ENCODE results near the gene NT5DC2.

The NT5DC2 gene

DNA sequence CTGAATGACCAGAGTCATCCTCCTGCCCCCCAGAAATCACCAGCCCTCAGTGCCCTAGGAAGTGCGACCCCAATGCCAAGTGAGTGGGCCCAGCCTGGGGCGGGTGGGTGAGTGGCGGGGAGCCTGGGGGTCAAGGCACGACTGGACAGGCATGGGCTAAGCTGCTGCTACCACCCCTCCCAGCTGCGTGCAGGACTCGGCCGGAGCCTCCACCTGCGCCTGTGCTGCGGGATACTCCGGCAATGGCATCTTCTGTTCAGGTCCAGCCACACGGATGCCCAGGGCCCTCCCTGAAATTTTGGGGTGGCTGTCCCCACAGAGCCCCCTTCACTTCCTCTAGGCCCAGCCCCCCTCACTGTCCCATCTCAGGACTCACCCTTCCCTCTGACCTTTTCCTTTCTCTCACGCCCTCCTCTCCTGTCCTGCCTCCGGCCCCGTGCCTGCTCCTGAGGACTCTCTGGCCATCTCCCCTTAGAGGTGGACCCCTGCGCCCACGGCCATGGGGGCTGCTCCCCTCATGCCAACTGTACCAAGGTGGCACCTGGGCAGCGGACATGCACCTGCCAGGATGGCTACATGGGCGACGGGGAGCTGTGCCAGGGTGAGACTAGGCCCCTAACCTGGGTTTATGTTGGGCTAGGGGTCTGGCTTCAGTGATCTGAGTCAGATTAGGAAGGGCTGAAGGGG, 17.0 kb downstream of the NT5DC2 start:
- DNase-seq: no peak
- in situ Hi-C loops (cut with MboI; ENCODE audit: low pct_unique_long_range_greater_than_20kb, low sequenced_read_pairs): no loop called here

DNA sequence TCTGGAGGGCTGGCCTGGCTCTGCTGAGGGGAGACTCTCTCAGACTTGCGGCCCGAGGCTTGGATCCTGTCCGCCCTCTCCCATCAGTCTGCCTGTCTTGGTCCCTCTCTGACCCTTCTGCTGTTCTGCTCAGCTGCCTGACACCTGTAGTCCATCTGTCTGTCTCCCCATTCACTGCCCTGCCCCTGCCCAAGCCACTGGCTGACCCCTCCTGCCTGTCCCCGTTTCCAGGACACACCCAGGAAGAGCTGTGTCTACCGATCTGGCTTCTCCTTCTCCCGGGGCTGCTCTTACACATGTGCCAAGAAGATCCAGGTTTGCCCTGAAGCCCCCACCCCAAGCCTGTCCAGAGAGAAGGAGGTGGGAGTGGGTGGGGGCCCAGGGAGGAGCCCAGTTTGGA, 18.5 kb downstream of the NT5DC2 start:
- DNase-seq: no peak
- in situ Hi-C loops (cut with MboI; ENCODE audit: low pct_unique_long_range_greater_than_20kb, low sequenced_read_pairs): no loop called here

DNA sequence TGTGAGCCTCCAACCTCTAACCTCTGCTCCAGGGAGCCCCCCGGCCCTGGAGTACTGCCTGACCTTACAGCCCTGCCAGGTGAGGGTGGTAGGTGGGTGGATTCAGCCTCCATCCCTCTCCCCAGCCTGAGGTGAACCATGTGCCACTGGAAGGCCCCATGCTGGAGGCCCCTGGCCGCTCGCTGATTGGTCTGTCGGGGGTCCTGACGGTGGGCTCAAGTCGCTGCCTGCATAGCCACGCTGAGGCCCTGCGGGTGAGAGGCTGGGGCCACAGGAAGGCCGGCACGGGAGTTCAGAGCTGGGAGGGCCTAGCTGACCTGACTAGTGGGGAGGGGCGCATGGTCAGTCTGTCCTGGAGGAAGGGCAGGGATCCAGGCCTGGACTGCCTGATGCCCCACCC, 19.1 kb downstream of the NT5DC2 start:
- no peak for DNase-seq
- in situ Hi-C loops (cut with MboI; ENCODE audit: low pct_unique_long_range_greater_than_20kb, low sequenced_read_pairs): no loop called here

DNA sequence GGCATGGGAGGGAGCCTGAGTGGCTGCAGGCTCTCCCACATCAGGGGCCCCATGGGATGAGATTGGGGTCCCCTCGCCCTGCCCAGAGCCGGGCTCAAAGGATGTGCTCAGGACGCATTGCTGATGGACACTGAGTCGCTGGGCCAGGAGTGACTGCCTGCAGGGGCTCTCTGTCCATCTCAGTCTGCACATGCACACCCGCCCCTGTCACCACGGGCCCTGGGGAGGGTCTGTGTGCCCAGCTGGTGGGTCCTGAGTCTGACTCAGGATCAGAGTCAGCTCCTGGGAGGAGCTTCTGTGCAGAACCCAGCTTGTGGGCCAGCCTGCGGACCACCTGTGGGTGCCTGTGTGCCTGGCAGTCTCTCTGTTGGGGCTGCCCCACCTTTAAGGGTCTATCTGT, 20.4 kb downstream of the NT5DC2 start:
- in situ Hi-C loops (cut with MboI; ENCODE audit: low pct_unique_long_range_greater_than_20kb, low sequenced_read_pairs): no loop called here
- DNase-seq: no peak

DNA sequence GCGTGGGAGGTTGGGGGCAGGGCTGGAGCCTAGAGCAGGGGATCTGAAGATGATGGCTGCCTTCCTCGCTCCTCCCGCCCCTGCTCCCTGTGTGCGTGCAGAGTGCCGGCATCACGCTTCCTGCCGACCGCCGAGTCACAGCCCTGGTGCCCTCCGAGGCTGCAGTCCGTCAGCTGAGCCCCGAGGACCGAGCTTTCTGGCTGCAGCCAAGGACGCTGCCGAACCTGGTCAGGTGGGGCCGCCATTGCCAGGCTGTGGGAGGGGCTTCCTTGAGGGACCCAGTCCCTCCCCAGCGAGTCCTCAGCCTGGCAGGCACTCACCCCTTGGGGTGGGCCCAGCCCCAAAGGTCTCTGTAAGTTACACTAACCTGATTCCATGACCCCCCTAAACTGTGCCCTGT, 20.9 kb downstream of the NT5DC2 start:
- no peak for DNase-seq
- in situ Hi-C loops (cut with MboI; ENCODE audit: low pct_unique_long_range_greater_than_20kb, low sequenced_read_pairs): no loop called here

DNA sequence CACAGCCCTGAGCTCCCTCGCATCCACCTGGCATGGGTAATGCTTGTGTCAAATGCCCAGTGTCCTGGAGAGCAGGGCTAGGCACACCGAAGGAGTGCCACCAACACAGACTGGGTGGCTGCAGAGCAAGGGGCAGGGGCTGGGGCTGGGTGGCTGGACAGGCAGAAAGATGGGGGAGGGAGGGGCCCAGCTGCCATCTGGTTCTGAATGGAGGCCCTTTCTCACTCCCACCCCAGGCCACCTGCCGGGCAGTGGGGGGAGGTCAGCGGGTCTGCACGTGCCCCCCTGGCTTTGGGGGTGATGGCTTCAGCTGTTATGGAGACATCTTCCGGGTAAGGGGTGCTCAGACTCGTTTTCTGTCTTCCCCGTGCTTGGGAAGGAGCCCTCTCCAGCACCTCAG, 21.6 kb downstream of the NT5DC2 start:
- DNase-seq: no peak
- in situ Hi-C loops (cut with MboI; ENCODE audit: low pct_unique_long_range_greater_than_20kb, low sequenced_read_pairs): no loop called here

DNA sequence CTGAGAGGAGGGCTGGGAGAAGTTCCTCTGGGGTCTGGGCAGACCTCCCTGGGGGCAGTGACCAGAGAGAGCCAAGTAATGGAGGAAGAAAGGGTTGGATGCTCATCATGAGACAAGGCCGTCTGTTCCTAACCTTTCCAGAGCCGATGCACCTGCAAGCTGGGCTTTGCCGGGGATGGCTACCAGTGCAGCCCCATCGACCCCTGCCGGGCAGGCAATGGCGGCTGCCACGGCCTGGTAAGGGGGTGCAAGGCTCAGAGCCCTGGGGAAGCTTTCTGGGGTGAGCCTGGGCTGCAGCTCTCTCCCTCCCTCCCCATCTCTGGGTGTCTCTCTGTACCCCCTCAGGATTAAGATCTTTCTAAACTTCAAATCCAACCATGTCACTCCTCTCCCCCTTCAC, 22.1 kb downstream of the NT5DC2 start:
- in situ Hi-C loops (cut with MboI; ENCODE audit: low pct_unique_long_range_greater_than_20kb, low sequenced_read_pairs): no loop called here
- no peak for DNase-seq

DNA sequence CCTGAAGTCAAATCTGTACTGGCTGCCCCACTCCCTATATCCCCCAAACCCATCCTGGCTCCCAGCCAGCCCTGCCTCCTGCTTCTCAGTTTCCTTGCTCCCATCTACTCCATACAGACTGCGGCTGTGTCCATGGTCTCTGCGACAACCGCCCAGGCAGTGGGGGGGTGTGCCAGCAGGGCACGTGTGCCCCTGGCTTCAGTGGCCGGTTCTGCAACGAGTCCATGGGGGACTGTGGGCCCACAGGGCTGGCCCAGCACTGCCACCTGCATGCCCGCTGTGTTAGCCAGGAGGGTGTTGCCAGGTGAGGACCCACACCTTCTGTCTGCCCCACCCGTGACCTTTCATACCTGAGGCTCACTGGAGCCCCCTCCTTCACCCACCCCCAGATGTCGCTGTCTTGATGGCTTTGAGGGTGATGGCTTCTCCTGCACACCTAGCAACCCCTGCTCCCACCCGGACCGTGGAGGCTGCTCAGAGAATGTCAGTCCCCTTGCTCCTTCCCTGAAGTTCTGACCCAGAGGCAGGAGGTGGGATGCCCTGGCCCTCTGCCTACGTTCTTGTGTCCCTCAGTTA, 23.8 kb downstream of the NT5DC2 start:
- in situ Hi-C loops (cut with MboI; ENCODE audit: low pct_unique_long_range_greater_than_20kb, low sequenced_read_pairs): no loop called here
- no peak for DNase-seq

DNA sequence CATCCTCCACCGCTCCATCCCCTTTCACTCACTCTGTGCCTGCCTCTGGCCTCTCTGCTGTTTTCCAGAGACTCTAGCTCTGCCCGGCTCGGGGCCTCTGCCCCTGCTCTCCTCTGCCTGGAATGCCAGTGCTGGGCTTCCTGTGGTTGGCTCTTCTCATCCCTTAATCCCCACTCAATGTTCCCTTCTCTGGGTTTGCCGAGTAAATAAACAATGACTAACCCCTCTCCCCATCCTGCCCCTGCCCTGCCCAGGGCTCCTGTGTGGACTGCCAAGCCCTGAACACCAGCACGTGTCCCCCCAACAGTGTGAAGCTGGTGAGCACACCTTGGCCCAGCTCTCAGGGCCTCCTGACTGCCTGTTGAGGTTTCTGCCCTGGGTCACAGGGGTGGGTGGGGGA, 26.3 kb downstream of the NT5DC2 start:
- in situ Hi-C loops (cut with MboI; ENCODE audit: low pct_unique_long_range_greater_than_20kb, low sequenced_read_pairs): no loop called here
- no peak for DNase-seq

DNA sequence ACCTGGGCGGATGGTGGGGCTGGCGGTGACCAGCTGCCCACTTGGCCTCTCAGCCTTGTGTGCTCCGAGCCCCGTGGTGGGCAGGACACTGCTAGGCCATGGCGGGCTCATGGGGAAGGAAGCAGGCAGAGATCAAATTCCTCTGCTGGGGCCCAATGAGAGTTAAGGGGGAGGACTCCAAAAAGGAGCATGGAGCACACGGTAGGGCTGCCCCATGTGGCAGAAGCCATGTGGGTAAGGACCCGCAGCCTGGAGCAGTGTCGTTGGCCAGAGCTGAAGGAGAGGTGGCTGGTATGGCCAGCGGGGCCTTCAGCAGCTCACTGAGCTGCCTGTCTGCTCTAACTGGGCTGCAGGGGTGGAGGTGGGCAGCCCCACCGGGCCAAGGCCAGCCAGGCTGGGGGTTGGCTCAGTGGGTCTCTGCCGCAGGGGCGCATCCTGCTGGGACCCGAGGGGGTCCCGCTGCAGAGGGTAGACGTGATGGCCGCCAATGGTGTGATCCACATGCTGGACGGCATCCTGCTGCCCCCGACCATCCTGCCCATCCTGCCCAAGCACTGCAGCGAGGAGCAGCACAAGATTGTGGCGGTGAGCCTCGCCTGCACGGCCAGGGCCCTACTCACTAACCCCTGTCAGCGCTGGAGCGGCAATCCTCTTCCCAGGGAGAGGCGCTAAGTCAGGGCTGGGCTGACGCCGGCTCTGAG, 27.2 kb downstream of the NT5DC2 start:
- in situ Hi-C loops (cut with MboI; ENCODE audit: low pct_unique_long_range_greater_than_20kb, low sequenced_read_pairs): no loop called here
- DNase-seq: no peak

DNA sequence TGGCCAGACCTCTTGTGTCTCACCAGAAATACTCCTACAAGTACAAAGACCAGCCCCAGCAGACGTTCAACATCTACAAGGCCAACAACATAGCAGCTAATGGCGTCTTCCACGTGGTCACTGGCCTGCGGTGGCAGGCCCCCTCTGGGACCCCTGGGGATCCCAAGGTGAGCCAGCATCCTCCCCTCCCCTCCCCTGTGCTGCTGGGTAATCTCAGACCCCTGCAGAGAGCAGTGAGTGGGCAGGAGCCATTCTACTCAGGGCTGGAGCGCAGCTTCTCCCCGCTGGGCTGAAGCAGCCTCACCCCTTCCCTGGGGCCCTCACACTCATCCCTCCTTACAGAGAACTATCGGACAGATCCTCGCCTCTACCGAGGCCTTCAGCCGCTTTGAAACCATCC, 28.7 kb downstream of the NT5DC2 start:
- in situ Hi-C loops (cut with MboI; ENCODE audit: low pct_unique_long_range_greater_than_20kb, low sequenced_read_pairs): no loop called here
- DNase-seq: no peak

DNA sequence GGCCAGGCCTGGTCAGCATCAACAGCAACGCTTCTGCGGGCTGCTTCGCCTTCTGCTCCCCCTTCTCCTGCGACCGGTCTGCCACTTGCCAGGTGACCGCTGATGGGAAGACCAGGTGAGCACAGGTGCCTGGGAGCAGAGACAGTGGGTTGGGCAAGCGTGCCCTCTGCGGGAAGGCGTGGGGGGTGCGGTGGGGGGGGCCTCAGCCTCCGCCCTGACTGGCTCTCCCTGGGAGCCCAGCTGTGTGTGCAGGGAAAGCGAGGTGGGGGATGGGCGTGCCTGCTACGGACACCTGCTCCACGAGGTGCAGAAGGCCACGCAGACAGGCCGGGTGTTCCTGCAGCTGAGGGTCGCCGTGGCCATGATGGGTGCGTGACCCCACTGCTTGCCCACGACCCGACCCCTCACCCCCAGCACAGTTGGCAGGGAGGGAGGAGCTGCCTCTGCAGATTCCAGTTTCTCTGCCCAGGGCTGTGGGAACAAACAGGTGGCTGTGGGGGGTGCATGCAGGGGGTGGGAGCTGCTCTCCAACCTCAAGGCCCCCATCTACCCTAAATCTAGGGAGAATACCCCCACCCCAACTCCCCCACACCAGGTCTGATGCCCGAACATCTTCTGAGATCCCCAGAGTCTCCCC, 29.8 kb downstream of the NT5DC2 start:
- no peak for DNase-seq
- in situ Hi-C loops (cut with MboI; ENCODE audit: low pct_unique_long_range_greater_than_20kb, low sequenced_read_pairs): no loop called here

DNA sequence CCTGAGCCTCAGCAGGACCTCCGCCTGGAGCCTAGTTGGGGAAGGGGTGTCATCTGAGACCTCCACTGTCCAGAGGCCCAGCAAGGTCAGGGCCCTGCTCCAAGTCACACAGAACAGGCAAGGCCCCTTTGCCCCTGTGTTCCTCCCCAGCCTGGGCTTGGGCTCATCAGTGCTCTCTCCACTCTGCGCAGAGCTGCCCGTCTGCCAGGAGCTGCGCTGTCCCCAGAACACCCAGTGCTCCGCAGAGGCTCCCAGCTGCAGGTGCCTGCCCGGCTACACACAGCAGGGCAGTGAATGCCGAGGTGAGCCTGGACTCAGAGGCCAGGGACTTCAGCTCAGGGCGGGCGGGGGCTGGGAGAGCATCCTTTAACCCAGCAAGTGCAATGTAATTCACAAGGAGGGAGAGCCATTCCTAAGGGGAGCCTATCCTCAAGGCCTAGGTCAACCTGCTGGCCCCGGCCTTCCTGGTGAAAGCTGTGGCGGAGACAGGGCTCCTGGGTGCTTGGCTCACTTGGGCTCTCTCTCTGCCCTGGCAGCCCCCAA, 30.8 kb downstream of the NT5DC2 start:
- in situ Hi-C loops (cut with MboI; ENCODE audit: low pct_unique_long_range_greater_than_20kb, low sequenced_read_pairs): no loop called here
- DNase-seq: no peak

DNA sequence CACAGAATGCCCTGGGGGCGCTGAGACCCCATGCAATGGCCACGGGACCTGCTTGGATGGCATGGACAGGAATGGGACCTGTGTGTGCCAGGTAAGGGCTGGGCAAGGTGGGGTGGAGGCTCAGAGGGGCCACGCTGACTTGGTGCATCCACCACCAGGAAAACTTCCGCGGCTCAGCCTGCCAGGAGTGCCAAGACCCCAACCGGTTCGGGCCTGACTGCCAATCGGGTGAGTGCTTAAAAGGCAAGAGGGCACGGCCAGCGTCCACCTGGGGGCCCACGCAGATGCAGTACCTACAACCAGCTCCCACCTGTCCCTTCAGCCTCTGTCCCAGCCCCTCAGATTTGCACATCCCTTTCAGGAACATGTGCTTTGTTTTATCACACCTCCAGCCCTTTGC, 31.7 kb downstream of the NT5DC2 start:
- in situ Hi-C loops (cut with MboI; ENCODE audit: low pct_unique_long_range_greater_than_20kb, low sequenced_read_pairs): no loop called here
- no peak for DNase-seq

DNA sequence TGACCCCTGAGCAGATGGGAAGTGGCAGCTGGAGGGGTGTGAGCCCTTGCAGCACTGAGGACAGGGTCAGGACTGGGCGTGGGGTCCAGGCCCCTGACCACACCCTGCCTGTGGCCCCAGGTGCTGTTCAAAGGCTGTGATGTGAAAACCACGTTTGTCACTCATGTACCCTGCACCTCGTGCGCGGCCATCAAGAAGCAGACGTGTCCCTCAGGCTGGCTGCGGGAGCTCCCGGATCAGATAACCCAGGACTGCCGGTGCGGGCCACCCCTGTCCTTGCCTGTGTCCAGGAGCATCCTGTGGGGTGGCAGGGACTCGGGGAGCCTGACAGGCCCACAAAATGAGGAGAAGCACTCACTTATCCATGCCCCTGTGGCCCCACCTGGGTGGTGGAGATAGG, 32.6 kb downstream of the NT5DC2 start:
- in situ Hi-C loops (cut with MboI; ENCODE audit: low pct_unique_long_range_greater_than_20kb, low sequenced_read_pairs): no loop called here
- DNase-seq: no peak

DNA sequence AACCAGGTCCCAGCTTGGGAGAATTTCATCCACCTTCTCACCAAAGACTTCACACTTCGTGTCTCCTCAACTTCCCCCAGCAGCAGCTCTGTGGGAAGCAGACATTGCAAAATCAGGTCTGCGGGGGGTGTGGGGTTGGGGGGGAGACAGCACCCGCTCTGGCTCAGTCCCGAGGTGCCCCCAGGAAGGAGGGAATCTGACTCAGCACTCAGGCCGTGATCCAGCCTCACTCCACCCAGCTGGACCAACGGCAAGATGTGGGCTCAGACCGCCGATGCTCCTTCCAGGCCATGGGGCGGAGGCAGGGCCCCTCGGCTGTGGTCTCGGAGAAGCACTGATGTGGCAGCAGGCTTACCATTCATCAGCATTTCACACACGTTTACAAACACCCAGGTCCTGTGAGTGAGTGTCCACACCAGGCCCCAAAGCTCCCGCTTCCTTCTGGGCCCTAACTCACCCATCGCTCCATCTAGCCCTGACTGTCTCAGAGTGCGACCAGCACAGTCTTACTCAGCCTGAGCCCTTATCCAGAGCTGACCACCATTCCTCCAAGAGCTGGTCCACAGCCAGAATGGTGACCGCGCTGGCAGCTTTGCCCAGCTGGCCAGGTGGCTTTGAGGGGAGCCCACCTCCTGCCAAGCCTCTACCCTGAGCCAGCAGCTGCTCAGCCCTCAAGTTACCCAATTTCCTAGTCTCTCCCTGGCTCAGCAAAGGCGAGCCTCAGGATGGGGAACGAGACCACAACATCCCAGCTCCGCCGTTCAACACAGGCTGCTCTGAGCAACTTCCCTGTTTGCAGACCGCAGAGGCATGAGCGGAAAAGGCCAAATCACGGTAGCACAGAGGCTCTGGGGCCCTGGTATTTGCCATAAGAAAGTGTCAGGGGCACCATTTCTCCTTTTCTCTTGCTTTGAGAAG, 35.3 kb downstream of the NT5DC2 start:
- in situ Hi-C loops (cut with MboI; ENCODE audit: low pct_unique_long_range_greater_than_20kb, low sequenced_read_pairs): no loop called here
- DNase-seq: peak; percentile 94

DNA sequence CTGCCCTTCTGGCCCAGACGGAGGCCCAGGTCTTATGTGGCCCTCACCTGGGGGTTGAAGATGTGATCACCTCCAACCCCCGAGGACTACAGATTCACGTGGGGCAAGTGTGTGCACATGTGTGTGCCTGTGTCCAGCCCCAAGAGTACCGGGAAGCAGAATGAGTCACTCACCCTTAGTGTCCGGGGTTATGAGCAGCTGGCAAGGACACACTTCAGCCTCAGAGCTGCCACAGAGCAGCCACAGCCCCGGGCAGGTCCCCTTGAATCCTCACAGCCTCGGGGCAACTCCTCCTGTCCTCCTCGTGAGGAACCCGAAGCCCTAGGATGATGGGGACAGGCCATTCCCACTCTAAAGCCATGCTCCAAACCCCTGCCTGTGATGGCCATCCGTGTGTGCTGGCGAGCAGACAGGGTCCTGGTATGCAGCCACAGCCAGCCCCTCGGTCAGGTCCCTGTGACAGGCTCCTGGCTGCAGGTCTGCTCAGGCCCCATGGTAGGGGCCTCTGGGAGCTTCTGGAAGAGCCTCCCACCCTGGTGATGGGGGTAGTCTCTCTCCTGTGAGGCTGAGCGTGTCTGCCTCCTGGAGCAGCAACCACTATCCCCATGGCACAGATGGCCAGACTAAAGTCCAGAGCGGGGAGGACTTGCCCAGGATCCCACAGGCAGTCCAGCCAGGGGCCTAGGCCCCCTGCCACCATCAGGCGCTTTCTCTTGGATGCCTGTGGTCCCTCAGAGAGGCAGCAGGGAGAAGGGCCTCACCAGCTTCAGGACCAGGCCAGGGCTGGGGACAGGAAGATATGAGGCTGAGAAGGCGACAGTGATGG, 37.7 kb downstream of the NT5DC2 start:
- in situ Hi-C loops (cut with MboI; ENCODE audit: low pct_unique_long_range_greater_than_20kb, low sequenced_read_pairs): no loop called here
- no peak for DNase-seq

DNA sequence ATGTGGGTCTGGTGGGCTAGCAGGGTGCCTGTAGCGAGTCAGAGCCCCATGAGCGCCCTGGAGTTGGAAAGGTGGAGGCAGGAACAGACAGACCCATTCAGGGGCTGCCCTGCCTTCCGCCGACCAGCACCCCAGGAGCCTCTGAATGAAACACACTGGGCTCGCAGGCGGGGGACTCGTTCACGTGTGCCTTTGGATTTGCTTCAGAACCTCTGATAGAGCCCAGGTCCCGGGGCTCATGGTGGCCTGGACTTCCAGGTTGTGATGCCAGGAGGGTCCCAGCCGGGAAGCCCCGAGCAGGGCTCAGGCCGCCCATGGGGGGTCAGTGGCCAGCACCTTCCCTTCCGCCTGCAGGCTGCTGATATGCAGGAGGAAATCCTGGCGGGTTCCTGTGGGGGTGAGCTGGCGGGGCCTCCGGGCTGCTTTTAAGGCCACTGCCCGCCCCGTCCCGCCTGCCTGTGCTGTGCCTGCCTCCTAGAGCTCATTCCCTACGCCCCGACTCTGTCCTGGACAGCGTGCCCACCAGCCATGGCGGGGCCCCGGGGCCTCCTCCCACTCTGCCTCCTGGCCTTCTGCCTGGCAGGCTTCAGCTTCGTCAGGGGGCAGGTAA, 38.7 kb downstream of the NT5DC2 start, which contains the start of gene STAB1:
Gene STAB1, plus strand, starts transcription at position 453 of the 610 bp plus-strand sequence. Its CDS starts 76 bp downstream, at position 529.
- no peak for DNase-seq
- in situ Hi-C loops (cut with MboI; ENCODE audit: low pct_unique_long_range_greater_than_20kb, low sequenced_read_pairs): no loop called here

Measured in KBM-7 (cell line).